H1 (cell line): ENCODE results near the gene CLDN3. TPM values are rescaled to one million over a fixed set of nuclear protein-coding genes. Genes with fewer than 3 reads are reported as not detected.

Source experiments
- CTCF ChIA-PET: fragments of 300-600 bp; sonication (Branson Sonifier 250); formaldehyde crosslinking; loops from one replicate; lab custom pipeline; 2021; ENCODE audit not compliant: partially characterized antibody; lab: Charles Lee
- POLR2A ChIA-PET: fragments of 300-600 bp; sonication (Branson Sonifier 250); formaldehyde crosslinking; loops from one replicate; lab custom pipeline; 2021; ENCODE audit warnings: inconsistent platforms; ENCODE audit not compliant: partially characterized antibody; lab: Charles Lee
- DNase-seq, 2 experiments: peaks; one replicate each; pipeline versions ENCODE4 v3.0.0 to v3.0.0-alpha.2; 2010 to 2022; ENCODE audit warnings: low spot score in 2 of 2, low read depth in 1 of 2, mixed read lengths in 1 of 2
- FAIRE-seq: peaks from 2 replicates; lab custom pipeline; 2011; peaks lifted over from hg19 to GRCh38; lab: Jason Lieb, UNC
- H2AFZ ChIP-seq: 2 replicates; pipeline ENCODE4 v1.8.1; 2012; ENCODE audit warnings: low read length, inconsistent platforms
- H2AK5ac ChIP-seq: 2 replicates; pipeline ENCODE4 v1.6.1; 2013; ENCODE audit warnings: low read depth, low read length
- H2BK120ac ChIP-seq: replicated peaks from 2 replicates; pipeline ENCODE3; 2013; ENCODE audit warnings: low read depth, low read length, inconsistent platforms
- H2BK12ac ChIP-seq: 2 replicates; pipeline ENCODE4 v1.6.1; 2013; ENCODE audit warnings: low read depth, low read length
- H2BK15ac ChIP-seq: 2 replicates; pipeline ENCODE4 v1.6.1; 2013; ENCODE audit warnings: low read length
- H2BK20ac ChIP-seq: 2 replicates; pipeline ENCODE4 v1.6.1; 2013; ENCODE audit warnings: low read length
- H2BK5ac ChIP-seq: 2 replicates; pipeline ENCODE4 v1.6.1; 2013; ENCODE audit warnings: low read depth, low read length
- H3K14ac ChIP-seq: 2 replicates; pipeline ENCODE4 v1.6.1; 2013; ENCODE audit warnings: inconsistent platforms; ENCODE audit not compliant: insufficient read length
- H3K18ac ChIP-seq: 2 replicates; pipeline ENCODE4 v1.6.1; 2013; ENCODE audit warnings: low read length; ENCODE audit errors: extremely low read depth
- H3K23ac ChIP-seq: 2 replicates; pipeline ENCODE4 v1.6.1; 2013; ENCODE audit warnings: inconsistent platforms; ENCODE audit not compliant: insufficient read length
- H3K23me2 ChIP-seq: 2 replicates; pipeline ENCODE4 v1.6.1; 2013; ENCODE audit warnings: low read depth, low read length
- H3K27ac ChIP-seq: 2 replicates; pipeline ENCODE4 v1.6.1; 2011; ENCODE audit warnings: low read depth, low read length, inconsistent platforms
- H3K27me3 ChIP-seq, 4 experiments: replicated peaks in 1 of 4; 1 replicate in 1 of 4; 2 replicates in 3 of 4; pipeline versions ENCODE4 v1.6.1 to v1.8.1; 2011 to 2013; ENCODE audit warnings: low read length in 3 of 4, mild to moderate bottlenecking in 3 of 4, inconsistent platforms in 2 of 4, mixed read lengths in 2 of 4, moderate library complexity in 1 of 4; ENCODE audit not compliant: control insufficient read depth in 3 of 4, insufficient read depth in 3 of 4; ENCODE audit errors: extremely low read depth in 1 of 4
- H3K36me3 ChIP-seq, 4 experiments: 2 replicates each; pipeline versions ENCODE4 v1.6.1 to v1.8.1; 2011 to 2013; ENCODE audit warnings: mild to moderate bottlenecking in 4 of 4, low read length in 3 of 4, moderate library complexity in 2 of 4, control low read depth in 1 of 4, inconsistent platforms in 1 of 4; ENCODE audit not compliant: insufficient read depth in 4 of 4, control insufficient read depth in 2 of 4
- H3K4ac ChIP-seq: replicated peaks from 2 replicates; pipeline ENCODE3; 2013; ENCODE audit warnings: low read length, low read depth, mixed read lengths, inconsistent platforms; ENCODE audit not compliant: insufficient read length
- H3K4me1 ChIP-seq, 4 experiments: replicated peaks in 1 of 4; 1 replicate in 1 of 4; 2 replicates in 3 of 4; pipeline versions ENCODE4 v1.6.1 to v1.8.1; 2011 to 2013; ENCODE audit warnings: low read length in 3 of 4, inconsistent platforms in 2 of 4, mixed read lengths in 1 of 4; ENCODE audit not compliant: insufficient read depth in 4 of 4, control insufficient read depth in 3 of 4
- H3K4me2 ChIP-seq, 2 experiments: 2 replicates each; pipeline versions ENCODE4 v1.6.1 to v1.8.1; 2011 to 2013; ENCODE audit warnings: low read depth in 2 of 2, low read length in 2 of 2, control low read depth in 1 of 2, inconsistent platforms in 1 of 2, mild to moderate bottlenecking in 1 of 2; ENCODE audit not compliant: insufficient read depth in 1 of 2
- H3K4me3 ChIP-seq, 4 experiments: fragments of 200-600, 300-600 bp in 1 of 4; sonication (generic), shearing (Covaris generic), sonication (Bioruptor Twin) in 1 of 4; 2 replicates each; pipeline versions ENCODE4 v1.5.1 to v1.8.1; 2011 to 2016; ENCODE audit warnings: low read length in 4 of 4, low read depth in 3 of 4, control low read depth in 2 of 4, inconsistent platforms in 2 of 4, mild to moderate bottlenecking in 2 of 4, mixed read lengths in 1 of 4, moderate library complexity in 1 of 4; ENCODE audit not compliant: insufficient read depth in 2 of 4; ENCODE audit errors: extremely low read depth in 1 of 4
- H3K56ac ChIP-seq: replicated peaks from 2 replicates; pipeline ENCODE3; 2013; ENCODE audit warnings: low read depth, mild to moderate bottlenecking, mixed read lengths, low read length, inconsistent platforms; ENCODE audit not compliant: insufficient read length
- H3K79me1 ChIP-seq: 2 replicates; pipeline ENCODE4 v1.6.1; 2013; ENCODE audit warnings: low read depth, low read length, control low read depth
- H3K79me2 ChIP-seq, 2 experiments: 2 replicates each; pipeline versions ENCODE4 v1.6.1 to v1.8.1; 2012 to 2013; ENCODE audit warnings: low read length in 2 of 2, mild to moderate bottlenecking in 2 of 2, inconsistent platforms in 1 of 2; ENCODE audit not compliant: insufficient read depth in 2 of 2, control insufficient read depth in 1 of 2
- H3K9ac ChIP-seq, 4 experiments: replicated peaks in 1 of 4; 1 replicate in 1 of 4; 2 replicates in 3 of 4; pipeline versions ENCODE4 v1.6.1 to v1.8.1; 2011 to 2013; ENCODE audit warnings: low read depth in 3 of 4, low read length in 3 of 4, control low read depth in 2 of 4, mild to moderate bottlenecking in 2 of 4, moderate library complexity in 2 of 4, inconsistent platforms in 1 of 4; ENCODE audit errors: extremely low read depth in 1 of 4
- H3K9me3 ChIP-seq, 2 experiments: 2 replicates each; pipeline versions ENCODE4 v1.6.1 to v1.8.1; 2012 to 2013; ENCODE audit warnings: mild to moderate bottlenecking in 2 of 2, moderate library complexity in 2 of 2, control low read depth in 1 of 2, inconsistent platforms in 1 of 2, low read depth in 1 of 2, low read length in 1 of 2, mixed read lengths in 1 of 2; ENCODE audit not compliant: insufficient read depth in 2 of 2
- H4K20me1 ChIP-seq, 2 experiments: replicated peaks in 1 of 2; 2 replicates each; pipeline versions ENCODE3 to v1.8.1; 2011 to 2013; ENCODE audit warnings: inconsistent platforms in 2 of 2, low read length in 2 of 2, mild to moderate bottlenecking in 1 of 2; ENCODE audit not compliant: insufficient read depth in 2 of 2, control insufficient read depth in 1 of 2
- H4K5ac ChIP-seq: 2 replicates; pipeline ENCODE4 v1.6.1; 2013; ENCODE audit warnings: low read length, low read depth, mixed read lengths, inconsistent platforms; ENCODE audit not compliant: insufficient read length
- H4K8ac ChIP-seq: 2 replicates; pipeline ENCODE4 v1.8.0; 2013; ENCODE audit warnings: mild to moderate bottlenecking, moderate library complexity, low read length, inconsistent platforms; ENCODE audit not compliant: insufficient read depth; ENCODE audit errors: extremely low read depth
- H4K91ac ChIP-seq: replicated peaks from 2 replicates; pipeline ENCODE3; 2013; ENCODE audit warnings: low read length, mixed read lengths, inconsistent platforms; ENCODE audit not compliant: insufficient read length
- ATF2 ChIP-seq: IDR thresholded peaks from 2 replicates; pipeline ENCODE4 v1.6.1; 2012; ENCODE audit warnings: low read length, inconsistent platforms
- BRCA1 ChIP-seq: IDR thresholded peaks from 2 replicates; pipeline ENCODE4 v1.6.1; 2012; ENCODE audit warnings: low read depth, low read length, improper control_type of control experiment
- CHD2 ChIP-seq: IDR thresholded peaks from 2 replicates; pipeline ENCODE4 v1.6.1; 2012; ENCODE audit warnings: low read length, improper control_type of control experiment
- GABPA ChIP-seq: IDR thresholded peaks from 2 replicates; pipeline ENCODE4 v1.6.1; 2011; ENCODE audit warnings: mild to moderate bottlenecking, low read length, moderate library complexity, borderline replicate concordance; ENCODE audit not compliant: insufficient read depth
- POLR2A ChIP-seq, 2 experiments: IDR thresholded peaks; 1 replicate in 1 of 2; 2 replicates in 1 of 2; pipeline ENCODE4 v1.6.1; 2011; ENCODE audit warnings: low read depth in 2 of 2, low read length in 2 of 2, mild to moderate bottlenecking in 2 of 2; ENCODE audit errors: control extremely low read depth in 1 of 2
- RXRA ChIP-seq: IDR thresholded peaks from 2 replicates; pipeline ENCODE4 v1.6.1; 2011; ENCODE audit warnings: low read depth, mild to moderate bottlenecking, low read length, moderate library complexity; ENCODE audit not compliant: insufficient read depth
- TEAD4 ChIP-seq: IDR thresholded peaks from 2 replicates; pipeline ENCODE4 v1.6.1; 2012; ENCODE audit warnings: low read depth, low read length, inconsistent platforms, mixed read lengths
- WGBS, 2 experiments: shearing (Covaris generic) in 1 of 2; methylation state at CpG; one replicate each; pipeline versions ENCODE4 v1.1.6 to v1.1.7; 2013 to 2015; ENCODE audit warnings: low lambda C conversion rate in 2 of 2, mixed read lengths in 2 of 2, inconsistent platforms in 1 of 2, low coverage in 1 of 2, missing lambda C conversion rate in 1 of 2; ENCODE audit not compliant: insufficient replicate concordance in 2 of 2, insufficient coverage in 1 of 2, insufficient read length in 1 of 2; ENCODE audit errors: extremely low coverage in 1 of 2, missing lambda C conversion rate in 1 of 2; 5-methylcytosine and 5-hydroxymethylcytosine counted together
- polyA plus RNA-seq, 7 experiments: library from polyadenylated mRNA; depleted of rRNA in 3 of 7; stranded (reverse) in 5 of 7; unstranded in 2 of 7; fragments of >200 nt in 5 of 7; fragments of 200-250 nt in 2 of 7; gene quantifications; 1 replicate in 5 of 7; 2 replicates in 1 of 7; 4 replicates in 1 of 7; pipeline versions ENCODE4 v1.2.1 to v1.2.3, GENCODE V29; 2011 to 2013; ENCODE audit warnings: missing spikeins in 2 of 7, mixed read lengths in 2 of 7
- total RNA-seq: library from RNA; stranded (reverse); fragmentation: NEBNext Ultra II Directional; extraction: Animal tissue kit (Norgen Biotek cat#: 25700); gene quantifications from 2 replicates; pipeline ENCODE4 v1.2.1, GENCODE V29; 2021

The CLDN3 gene
- total and polyA plus RNA-seq, 2 of the 8 experiments (the other 6 are each of a cell fraction or from before 2014, with no cell fraction given): 19.1 to 65.2 TPM

- Histone ChIP-seq H3K4ac (no peak overlapping the region), H4K91ac (no peak overlapping the region), H2BK120ac (no peak overlapping the region), H2BK20ac (no peak overlapping the region), H4K5ac (no peak overlapping the region), H3K23ac (no peak overlapping the region), H3K9ac (no peak overlapping the region), H2AFZ (no peak overlapping the region), H3K4me3 (no peak overlapping the region), H3K27ac (no peak overlapping the region), H3K27me3 (no peaks in the 10 kb centered on the region), H3K56ac (no peak overlapping the region), H2AK5ac (no peak overlapping the region), H3K14ac (no peak overlapping the region), H4K8ac (no peak overlapping the region), H3K18ac (no peak overlapping the region), H2BK5ac (no peak overlapping the region), H4K20me1 (peaks cover 4 to 14% of the 10 kb centered on the region in 2 experiments), H3K9me3 (no peaks in the 10 kb centered on the region), H3K79me2 (peaks cover 0 to 3% of the 10 kb centered on the region in 2 experiments; a peak in 1 of 4 replicates), H3K23me2 (no peaks in the 10 kb centered on the region), H2BK12ac (no peak overlapping the region), H3K4me1 (peaks cover 0 to 6% (median 0%) of the 10 kb centered on the region in 4 experiments; a peak in 4 of 7 replicates), H2BK15ac (no peak overlapping the region), H3K4me2 (no peak overlapping the region), H3K79me1 (no peaks in the 10 kb centered on the region), H3K36me3 (peaks cover 4 to 15% (median 8%) of the 10 kb centered on the region in 4 experiments; a peak in 5 of 8 replicates)
- ChIA-PET CTCF (interaction anchor here (0.6 to 11.1 kb wide), 6 partner anchors 12 to 563 kb away, joined by 3 to 87 read pairs (median 4); partner anchors contain the start of gene STX1A), POLR2A (interaction anchor here (0.6 to 0.8 kb wide), 2 partner anchors 72 to 214 kb away, joined by 3 read pairs; no protein-coding TSS in a partner anchor)
- 80% methylated on average over 2 of the region's 2 CpGs; no CpG with 5 or more reads in 1 of the 2 experiments for WGBS, 2 experiments
- no peak for FAIRE-seq
- no peak for TF ChIP-seq ATF2
- no peak for TF ChIP-seq CHD2
- no peak for TF ChIP-seq RXRA
- no peak for TF ChIP-seq BRCA1
- TF ChIP-seq GABPA: no peak
- no peak for TF ChIP-seq TEAD4
- TF ChIP-seq POLR2A (IDR thresholded peaks at IDR 0.05; ENCODE audit: control extremely low read depth in 1 of 2, low read depth in 2 of 2, low read length in 2 of 2): no peak
- no peak for DNase-seq
Measured at GRCh38 chr7:73732397-73732796, 37.7 kb downstream of the CLDN3 start.
